ENCODE results near the gene PLD1.
"Not testable (repeated sequence)": the region's sequence is repeated elsewhere in the genome, so short reads cannot be mapped to it uniquely, and the experiment has no call there.

The PLD1 gene

DNA sequence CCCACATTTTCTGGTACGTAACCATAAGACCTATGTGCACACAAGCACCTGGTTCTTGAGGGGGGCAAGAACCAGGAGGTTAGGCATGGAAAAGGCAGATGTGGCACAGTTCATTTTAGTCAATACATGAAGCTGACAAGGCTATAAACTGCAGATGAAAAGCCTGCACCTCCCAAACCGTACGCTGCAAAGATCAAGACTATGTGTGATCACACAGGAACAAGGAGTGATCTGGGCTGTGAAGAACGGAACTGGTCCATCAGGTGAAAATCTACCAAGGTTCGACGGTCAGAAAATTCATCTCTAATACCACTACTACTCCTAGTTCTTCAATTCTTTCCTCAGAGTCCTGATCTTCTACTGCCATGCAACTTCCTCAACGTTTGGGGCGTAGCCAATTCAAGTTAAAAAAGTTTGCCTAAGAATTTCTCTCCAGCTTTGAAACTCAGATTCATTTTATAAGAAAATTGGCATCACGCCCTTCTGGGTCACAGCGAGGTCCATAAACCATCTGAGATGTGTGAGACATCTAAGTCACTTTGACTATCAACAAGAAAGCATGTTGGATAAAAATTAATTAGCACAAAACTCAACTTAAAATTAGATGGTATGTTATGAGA, 41.9 kb downstream of the PLD1 start:
- no peak for DNase-seq

DNA sequence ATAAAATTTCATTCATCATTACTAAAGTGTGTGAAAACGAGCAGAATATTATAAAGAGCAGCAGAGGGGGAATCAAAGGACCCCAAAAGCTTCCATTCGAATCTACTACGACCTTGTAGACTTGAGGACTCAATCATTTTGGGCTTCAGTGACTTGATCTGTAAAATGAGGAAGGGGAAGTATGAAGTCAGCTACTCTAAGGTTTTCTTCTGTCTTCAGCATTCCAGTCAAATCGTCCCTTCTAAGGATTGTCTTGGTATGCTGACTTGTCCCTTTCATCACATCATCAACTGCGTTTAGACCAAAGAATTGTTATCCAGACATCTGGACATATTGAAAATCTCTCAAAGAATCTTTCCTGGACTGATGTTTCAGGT, 44.8 kb downstream of the PLD1 start:
- no peak for DNase-seq

DNA sequence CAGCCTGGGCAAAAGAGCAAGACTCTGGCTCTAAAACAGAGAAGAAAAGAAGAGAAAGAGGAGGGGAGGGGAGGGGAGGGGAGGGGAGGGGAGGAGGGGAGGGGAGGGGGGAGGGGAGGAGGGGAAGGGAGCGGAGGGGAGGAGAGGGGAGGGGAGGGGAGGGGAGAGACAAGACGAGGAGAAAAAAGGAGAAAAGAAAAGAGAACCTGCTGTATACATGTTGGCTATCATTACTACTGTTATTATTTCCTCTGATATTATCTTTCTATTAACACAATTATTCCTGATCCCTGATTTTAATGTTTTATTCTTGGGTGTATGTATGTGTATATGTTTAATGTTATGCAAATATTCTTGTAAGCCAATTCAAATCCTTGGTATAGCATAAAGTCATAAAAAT, 46.9 kb downstream of the PLD1 start:
- no peak for DNase-seq

DNA sequence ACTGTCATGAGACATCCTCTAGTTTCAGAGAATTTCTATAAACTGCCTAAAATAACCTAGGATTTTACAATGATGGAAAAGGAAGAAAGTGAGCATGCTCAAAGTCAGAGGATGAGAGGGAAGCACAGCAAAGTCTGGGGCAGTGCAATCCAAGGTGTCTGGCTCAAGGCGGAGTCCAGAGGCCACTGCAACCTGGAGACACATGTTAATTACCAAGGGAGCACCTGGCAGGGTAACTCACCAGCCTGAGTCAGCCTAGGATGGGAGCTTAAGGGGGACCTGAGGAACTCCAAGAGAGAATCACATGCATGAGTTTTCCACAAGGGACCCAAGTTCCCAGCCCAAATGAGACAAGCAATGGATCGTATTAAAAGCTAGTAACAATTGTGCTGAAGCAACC, 49.8 kb downstream of the PLD1 start:
- no peak for DNase-seq

DNA sequence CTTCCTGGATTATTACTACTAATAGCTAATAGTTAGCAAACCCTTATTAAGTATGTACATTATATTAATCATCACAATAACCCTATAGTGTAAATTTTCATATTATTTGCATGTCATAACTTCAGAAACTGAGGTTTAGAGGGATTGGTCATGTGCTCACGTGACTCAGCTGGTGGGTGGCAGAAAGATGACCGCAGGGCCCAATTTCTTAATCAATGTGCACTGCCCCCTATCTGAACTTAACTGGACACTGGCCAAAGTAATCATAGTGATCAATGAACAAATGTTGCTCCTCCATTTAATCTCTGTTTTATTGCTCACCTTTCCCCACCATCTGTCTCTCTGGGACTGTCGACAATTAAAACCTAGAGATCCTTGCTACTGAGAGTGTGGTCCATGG, 52.2 kb downstream of the PLD1 start:
- no peak for DNase-seq

DNA sequence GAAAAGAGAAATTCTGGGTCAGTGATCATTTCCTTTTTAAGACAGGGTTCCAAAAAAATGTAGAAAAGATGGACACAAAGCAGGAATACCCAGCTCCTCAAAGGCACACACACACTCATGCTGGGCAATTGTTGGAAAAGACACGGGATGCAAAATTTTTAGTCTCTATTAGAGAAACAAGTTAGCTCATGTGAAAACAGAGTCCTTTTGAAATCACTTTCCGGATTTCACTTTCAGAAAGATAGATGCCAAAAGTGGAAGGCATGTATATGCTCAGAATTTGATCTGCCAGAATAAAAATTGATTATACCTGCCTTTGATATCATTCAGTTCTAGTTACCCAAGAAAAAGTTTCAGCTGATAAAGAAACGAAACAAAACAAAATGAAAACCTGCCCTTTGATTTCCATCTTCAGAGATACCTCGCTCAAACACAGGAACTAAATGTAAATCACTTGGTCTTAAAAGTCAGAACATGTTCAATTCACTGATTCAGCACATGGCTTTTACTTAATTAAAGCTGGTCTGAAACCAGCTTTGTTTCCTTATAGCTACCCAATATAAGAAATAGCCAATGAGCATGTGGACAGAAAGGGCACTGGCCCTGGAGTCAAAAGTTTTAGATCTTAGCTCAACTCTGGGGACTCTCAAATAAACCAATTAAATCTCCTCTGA, 52.8 kb downstream of the PLD1 start:
- no peak for DNase-seq

DNA sequence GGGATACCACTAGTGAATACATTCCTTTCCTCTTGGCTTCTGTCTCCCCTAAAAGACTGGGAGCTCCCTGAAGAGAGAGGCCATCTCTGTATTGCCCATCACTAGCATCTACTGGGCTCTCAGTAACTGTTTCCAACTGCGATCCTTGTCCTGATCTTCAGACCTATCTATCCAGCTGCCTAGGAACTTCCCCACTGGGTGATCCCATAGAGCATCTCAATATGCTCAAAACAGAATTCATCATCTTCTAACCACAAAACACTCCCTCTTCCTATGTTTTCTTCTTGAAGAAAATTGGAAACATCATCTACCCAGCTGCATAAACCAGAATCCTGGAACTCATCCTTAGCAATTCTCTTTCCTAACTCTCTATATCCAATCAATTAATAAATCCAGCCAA, 54.6 kb downstream of the PLD1 start:
- no peak for DNase-seq

DNA sequence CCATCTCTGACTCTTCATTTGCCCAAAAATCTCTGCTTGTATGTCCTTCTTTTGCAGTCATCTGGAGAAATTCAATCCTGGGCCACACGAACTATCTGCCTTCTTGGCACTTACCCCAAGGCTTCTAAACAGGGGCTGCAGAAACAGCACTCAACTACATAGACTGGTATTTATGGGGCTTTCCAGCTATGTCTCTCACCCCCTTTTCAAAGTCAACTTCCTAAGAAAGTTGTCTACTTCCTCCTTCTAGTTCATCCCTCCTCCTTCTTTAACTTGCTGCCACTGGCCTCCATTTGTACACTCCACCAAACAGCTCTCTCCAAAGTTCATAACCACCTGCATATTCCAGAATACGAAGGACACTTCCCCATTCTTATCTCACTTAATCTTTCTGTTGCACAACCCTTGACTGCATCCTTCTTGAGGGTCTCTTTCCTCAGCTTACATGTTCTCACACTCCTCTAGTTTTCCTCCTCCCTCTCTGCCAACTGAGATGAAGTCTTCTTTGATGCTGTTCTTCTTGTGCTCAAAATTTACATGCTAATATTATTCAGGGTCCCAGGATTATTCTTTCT, 55.2 kb downstream of the PLD1 start:
- no peak for DNase-seq

DNA sequence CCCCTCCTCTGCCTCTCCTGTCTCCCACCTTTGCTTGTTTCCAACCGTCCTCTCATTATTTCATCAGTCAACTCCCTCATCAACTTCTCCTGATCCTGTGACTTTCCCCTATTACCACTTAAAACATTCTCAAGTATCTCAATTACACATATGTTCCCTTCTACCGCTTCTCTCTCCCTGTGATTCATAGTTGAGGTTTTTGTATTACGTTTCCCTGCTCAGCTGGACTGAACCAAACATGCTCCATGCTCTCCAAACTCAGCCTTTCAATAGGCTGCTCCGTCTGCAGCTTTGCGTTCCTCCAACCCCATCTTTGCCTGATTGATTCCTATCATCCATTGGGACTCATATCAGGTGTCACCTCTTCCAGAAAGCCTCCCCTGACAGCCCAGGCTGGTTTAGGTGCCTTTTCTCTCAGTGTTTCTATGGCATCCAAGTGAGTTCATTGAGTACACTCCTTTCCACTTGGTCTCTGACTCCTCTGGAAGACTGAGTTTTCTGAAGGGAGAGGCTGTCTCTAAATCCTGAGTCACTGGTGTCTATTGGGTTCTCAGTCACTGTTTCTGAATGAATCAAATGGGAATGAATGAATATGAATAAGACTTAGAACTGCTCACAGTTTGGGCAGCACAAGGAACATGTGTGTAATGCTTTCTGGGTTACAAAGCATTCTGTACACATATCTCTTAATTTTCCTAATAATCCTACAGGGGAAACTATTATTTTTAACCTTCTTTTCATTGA, 56.4 kb downstream of the PLD1 start:
- DNase-seq, result no peak

DNA sequence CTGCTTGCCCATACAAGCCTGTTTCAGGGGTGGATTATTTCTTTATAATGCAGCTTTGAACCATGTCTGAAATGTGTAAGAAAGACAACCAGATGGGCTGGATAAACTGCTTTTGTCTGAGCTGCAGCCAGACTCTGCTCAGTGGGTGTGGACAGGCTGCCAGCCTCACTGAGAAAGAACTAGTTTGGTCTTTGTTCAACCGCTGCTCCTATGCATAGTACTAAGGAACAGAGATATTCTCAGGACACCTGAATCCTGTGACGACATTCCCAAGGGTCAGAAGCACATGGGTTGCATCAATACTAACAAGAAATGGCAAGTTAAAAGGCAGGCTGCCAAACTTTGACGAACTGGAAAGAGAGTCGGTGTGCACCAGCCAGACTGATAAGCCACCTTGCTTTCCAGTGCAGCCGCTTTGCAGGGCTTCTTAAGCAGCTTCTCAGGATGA, 57.2 kb downstream of the PLD1 start:
- DNase-seq, result no peak

DNA sequence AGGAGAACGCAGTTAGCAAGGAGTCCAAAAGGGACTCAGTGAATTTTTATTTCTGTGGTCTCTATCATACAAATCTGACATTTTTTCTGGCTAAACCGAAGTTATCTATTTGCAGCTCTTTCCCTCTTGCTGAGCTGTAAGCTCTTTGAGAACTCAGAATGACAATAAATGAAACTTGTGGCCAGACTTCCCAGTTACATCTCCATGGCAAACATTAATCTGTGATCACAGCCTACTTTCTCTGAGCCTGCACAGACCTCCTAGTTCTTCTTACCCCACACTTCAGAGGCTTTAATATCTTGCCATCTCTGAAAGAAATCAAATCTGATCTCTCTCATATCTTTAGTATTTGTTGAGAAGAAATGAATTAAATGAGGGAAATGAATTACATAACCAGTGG, 58.0 kb downstream of the PLD1 start:
- no peak for DNase-seq

DNA sequence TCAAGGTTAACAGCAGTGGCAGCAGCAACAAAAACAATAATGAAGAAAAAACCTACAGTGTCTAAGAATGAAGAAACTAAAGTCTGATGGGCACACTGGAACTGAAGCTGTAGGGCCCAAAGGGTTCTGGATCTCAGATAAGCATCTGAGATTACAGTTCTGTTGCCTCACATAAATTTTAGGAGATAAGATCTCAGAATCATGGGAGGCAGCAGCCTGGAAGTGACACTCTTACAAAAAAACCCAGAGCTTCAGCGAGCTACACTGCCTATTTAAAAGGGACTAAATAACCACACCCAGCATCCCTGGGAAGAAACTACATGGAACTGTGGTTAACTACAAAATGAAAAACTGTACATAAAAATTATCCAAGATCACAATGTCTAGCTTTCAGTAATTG, 61.2 kb downstream of the PLD1 start:
- no peak for DNase-seq

DNA sequence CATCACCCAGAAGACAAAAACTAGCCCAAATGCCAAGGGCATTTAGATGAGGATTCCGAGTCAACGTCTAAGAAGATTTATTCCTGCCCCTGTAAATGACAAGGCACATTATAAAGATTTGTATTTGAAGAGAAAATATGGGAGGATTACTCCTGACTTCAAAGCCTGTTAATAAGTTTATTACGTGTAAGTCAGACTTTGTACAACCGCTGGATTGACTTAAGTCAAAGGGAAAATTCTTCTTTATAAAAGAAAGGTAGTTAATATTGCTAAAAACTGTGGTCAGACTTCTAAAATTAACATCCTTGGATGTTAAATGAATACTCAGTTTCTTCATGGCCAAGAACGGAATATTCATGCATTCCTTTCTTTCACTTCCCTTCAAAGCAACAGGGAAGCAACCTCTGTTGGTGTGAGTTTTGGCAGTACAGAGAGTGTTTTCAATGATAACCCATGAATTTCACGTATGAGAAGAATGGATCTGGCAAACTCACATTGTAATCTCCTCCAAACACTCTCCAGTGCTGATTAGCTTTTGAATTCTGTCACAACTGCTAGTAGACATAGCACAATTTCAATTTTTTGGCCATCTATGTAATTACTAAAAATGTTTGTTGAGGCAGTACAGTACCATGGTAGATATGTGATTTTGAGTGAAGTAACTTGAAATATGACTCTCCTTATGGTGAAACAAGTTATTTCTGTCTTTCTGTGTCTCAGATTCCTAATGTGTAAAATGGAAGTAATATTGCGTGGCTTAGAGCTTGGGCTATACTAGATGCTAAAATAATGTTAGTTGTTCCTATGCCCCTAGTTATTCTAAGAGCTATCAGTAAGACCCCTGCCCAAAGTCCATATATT, 62.0 kb downstream of the PLD1 start:
- no peak for DNase-seq

DNA sequence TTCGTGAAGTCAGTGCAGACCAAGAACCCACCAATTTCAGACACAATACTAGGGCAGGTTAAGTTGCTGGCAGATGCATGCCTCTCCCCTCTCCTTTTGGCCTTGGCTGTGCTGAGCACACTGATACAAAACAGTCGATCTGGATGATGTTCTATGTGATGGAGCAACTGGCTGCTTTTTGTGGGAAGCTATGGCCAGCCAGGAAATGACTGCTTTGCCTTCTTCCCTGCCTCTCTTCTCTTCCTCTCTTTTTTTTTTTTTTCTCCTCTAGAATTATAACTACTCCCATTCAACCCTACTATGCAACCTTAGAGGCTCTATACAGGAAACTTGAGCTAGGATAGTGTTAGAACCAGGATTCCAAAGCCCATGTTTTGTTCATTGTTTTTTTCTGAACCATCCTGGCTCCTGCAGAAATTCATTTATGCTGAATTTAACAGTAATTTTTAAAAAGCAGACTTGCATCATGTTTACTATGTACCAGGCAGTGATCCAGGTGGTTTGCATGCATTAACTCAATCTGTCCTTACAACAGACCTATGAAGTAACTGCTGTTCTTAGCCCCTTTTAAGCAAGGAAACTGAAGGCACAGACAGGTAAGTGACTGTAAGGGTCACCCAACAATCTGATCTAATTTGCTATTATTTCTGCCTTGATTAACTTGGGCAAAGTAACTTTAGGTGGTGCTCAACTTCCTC, 62.9 kb downstream of the PLD1 start:
- DNase-seq, result no peak

DNA sequence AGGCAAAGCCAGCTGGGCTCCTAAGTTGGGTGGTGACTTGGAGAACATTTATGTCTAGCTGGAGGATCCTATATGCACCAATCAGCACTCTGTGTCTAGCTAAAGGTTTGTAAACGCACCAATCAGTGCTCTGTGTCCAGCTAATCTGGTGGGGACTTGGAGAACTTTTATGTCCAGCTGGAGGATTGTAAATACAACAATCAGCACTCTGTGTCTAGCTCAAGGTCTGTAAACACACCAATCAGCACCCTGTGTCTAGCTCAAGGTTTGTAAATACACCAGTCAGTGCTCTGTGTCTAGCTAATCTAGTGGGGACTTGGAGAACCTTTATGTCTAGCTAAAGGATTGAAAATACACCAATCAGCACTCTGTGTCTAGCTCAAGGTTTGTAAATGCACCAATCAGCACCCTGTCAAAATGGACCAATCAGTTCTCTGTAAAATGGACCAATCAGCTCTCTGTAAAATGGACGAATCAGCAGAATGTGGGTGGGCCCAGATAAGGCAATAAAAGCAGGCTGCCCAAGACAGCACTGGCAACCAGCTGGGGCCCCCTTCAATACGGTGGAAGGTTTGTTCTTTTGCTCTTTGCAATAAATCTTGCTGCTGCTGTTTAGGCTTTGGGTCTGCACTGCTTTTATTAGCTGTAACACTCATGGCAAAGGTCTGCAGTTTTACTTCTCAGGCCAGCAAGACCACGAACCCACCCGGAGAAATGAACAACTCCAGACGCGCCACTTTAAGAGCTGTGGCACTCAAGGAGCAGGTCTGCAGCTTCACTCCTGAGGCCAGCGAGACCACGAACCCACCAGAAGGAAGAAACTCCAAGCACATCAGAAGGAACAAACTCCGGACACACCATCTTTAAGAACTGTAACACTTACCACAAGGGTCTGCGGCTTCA, 63.7 kb downstream of the PLD1 start:
- not testable (repeated sequence) for DNase-seq

DNA sequence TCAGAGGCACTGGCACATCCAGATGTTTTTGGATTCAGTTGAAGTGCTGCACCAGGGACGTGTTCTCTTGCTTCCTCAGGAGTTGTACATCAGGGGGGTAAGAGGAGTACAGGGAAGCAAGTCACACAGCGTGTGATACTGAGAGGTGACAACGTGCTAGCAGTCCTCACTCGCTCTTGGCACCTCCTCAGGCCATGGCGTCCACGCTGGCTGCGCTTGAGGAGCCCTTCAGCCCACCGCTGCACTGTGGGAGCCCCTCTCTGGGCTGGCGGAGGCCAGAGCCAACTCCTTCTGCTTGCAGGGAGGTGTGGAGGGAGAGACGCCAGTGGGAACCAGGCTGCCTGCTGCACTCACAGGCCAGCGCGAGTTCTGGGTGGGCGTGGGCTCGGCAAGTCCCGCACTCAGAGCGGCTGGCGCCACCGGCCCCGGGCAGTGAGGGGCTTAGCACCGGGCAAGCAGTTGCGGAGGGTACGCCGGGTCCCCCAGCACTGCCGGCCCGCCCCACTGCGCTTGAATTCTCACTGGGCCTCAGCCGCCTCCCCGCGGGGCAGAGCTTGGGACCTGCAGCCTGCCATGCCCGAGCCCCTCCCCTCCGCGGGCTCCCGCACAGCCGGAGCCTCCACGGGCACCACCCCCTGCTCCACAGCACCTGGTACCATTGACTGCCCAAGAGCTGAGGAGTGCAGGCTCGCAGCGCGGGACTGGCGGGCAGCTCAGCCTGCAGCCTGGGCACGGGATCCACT, 64.5 kb downstream of the PLD1 start:
- DNase-seq, result no peak

DNA sequence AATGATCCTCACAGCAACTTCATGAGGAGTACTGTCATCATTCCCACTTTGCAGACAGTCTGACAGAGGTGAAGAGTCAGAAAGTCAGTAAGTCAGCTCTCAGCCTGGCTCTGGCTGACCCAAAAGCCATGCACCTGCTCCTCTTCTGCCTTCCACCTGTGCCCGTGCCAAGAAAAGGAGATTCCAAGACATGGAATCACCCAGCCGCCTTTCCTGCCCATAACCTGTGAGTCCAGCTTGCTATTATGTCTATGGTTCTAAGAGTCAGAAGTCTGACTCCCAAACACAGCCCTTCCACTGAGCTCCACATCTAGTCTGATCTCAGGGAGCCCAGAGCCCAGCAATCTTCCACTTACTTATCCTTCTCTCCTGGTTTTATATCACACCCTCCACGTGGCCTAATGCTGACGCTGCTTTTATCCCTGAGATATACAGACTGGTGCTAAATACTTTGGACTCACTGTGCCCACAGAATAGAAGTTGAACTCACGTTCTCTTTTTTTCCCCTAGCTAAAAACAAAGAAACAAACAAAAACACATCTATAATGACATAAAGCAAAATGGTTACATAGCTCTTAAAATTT, 66.0 kb downstream of the PLD1 start:
- no peak for DNase-seq

DNA sequence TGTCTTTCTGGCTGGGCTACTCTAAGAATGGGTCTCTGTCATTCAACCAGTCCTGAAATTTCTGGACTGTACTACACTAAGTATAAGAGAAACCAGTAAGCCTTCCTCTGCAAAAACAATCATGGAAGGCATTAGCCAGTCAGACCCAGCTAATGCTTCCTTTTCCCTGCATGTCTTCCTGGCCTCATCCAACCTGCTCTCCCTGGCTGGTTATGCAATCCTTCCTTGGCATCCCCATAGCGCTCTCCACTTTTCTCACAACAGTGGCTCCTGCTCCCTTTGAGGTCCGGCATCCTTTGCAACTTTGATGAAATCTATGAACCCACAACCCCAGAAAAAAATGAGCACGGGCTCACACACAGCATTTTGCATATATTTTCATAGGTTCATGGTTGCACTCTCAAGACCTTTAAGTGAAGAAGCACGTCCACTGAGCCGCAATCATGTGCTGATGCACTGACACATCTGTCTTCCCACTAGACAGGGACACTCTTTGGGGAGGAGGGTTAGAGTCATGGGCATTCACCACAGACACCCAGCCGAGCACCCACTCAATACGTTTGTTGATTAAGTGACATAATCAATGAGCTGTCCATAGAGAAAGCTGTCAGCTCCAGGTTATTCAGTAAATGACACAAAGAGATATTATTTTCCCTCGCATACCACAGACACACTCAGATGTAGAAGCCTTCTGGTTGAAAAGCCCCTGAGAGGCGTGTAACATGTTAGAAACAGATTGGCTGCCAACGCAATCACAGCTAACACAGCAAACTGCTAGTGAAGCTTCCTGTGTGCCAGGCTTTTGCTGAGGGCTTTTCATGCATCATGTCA, 66.7 kb downstream of the PLD1 start:
- no peak for DNase-seq

DNA sequence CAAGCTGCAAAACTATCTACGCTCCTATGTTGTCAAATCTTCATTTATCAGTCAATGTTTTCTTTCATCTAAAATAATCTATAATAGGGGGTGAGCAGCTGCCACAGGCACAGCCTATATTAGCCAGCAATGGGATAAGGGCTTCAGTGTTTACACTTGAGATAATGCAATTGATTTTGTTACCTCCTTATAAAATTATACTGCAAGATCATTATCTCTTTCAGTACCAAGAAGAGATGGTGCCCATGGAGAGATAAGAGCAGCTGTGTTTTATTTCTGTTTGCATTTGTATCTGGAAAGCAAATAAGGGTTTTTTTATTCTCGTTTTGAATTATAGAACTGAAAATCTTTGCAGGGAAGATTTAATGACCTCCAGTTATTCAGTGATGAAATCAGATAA, 68.9 kb downstream of the PLD1 start:
- no peak for DNase-seq
